Colonic mucosa (tissue), 4 donors: ENCODE measurements around the gene SUGCT. TPM values are rescaled to one million over a fixed set of nuclear protein-coding genes. Genes with fewer than 3 reads are reported as not detected.

Experiments used
- DNase-seq: peaks from one replicate; pipeline ENCODE4 v3.0.0-alpha.2; 2020
- H3K27ac ChIP-seq: fragments of 200-600 bp; one replicate; pipeline ENCODE4 v1.8.0; 2021
- H3K27me3 ChIP-seq: fragments of 200-600 bp; one replicate; pipeline ENCODE4 v1.8.0; 2021
- H3K36me3 ChIP-seq: fragments of 200-600 bp; one replicate; pipeline ENCODE4 v1.8.0; 2021
- H3K4me1 ChIP-seq: fragments of 200-600 bp; one replicate; pipeline ENCODE4 v1.8.0; 2021; ENCODE audit warnings: mild to moderate bottlenecking
- H3K4me3 ChIP-seq: fragments of 200-600 bp; one replicate; pipeline ENCODE4 v1.8.0; 2021
- H3K9ac ChIP-seq, 2 donors: one replicate each; pipeline ENCODE4 v1.7.0; 2013; ENCODE audit warnings: control low read depth in 2 of 2, low read depth in 2 of 2, low read length in 2 of 2
- H3K9me3 ChIP-seq: fragments of 200-600 bp; one replicate; pipeline ENCODE4 v1.8.0; 2021
- CTCF ChIP-seq: fragments of 200-600 bp; IDR thresholded peaks from one replicate; pipeline ENCODE4 v1.8.0; 2022; ENCODE audit warnings: antibody characterized with exemption, mild to moderate bottlenecking
- intact Hi-C: fragments of 100-400 bp; cut with DNase I; formaldehyde crosslinking; loops from one replicate; pipeline ENCODE4 v1.14.1; 2022
- total RNA-seq, 2 donors: library from RNA; stranded (reverse); fragmentation: NEBNext Ultra II Directional in 1 of 2; extraction: Animal tissue kit (Norgen Biotek cat#: 25700) in 1 of 2; gene quantifications; one replicate each; pipeline ENCODE4 v1.2.1, GENCODE V29; 2021
- donor health status: healthy.
- donor health status: DM: no; HTN: no; CAD: no.
- donor health status: DM: no; HTN: no; CAD: no.

Gene SUGCT
- total RNA-seq, 2 donors from 2014 or later: 3.6 to 15.1 TPM

GRCh38 chr7:40276061-40276460 lies 141.3 kb downstream of the SUGCT start:
- Histone ChIP-seq H3K4me3 (no peak overlapping the region), H3K4me1 (no peaks in the 10 kb centered on the region), H3K27me3 (no peaks in the 10 kb centered on the region), H3K27ac (no peak overlapping the region), H3K36me3 (no peaks in the 10 kb centered on the region), H3K9ac (no peak overlapping the region), H3K9me3 (no peaks in the 10 kb centered on the region)
- no peak for DNase-seq
- no peak for TF ChIP-seq CTCF
- intact Hi-C loops: no loop called here

GRCh38 chr7:40279991-40280390 lies 145.2 kb downstream of the SUGCT start:
- Histone ChIP-seq H3K4me1 (no peaks in the 10 kb centered on the region), H3K27ac (no peak overlapping the region), H3K36me3 (no peaks in the 10 kb centered on the region), H3K9ac (no peak overlapping the region), H3K9me3 (no peaks in the 10 kb centered on the region), H3K27me3 (no peaks in the 10 kb centered on the region), H3K4me3 (no peak overlapping the region)
- intact Hi-C loops: no loop called here
- TF ChIP-seq CTCF: no peak
- no peak for DNase-seq

- H3K9me3 ChIP-seq: no peaks in the 10 kb centered on the region
- no peaks in the 10 kb centered on the region for H3K4me1 ChIP-seq
- no peaks in the 10 kb centered on the region for H3K36me3 ChIP-seq
- H3K4me3 ChIP-seq: no peak overlapping the region
- TF ChIP-seq CTCF: no peak
- H3K9ac ChIP-seq: no peak overlapping the region
- H3K27me3 ChIP-seq: no peaks in the 10 kb centered on the region
- no peak for DNase-seq
- intact Hi-C loops: no loop called here
- no peak overlapping the region for H3K27ac ChIP-seq
Measured at GRCh38 chr7:40282858-40283257, 148.1 kb downstream of the SUGCT start.

- no peak for TF ChIP-seq CTCF
- Histone ChIP-seq H3K27ac (no peak overlapping the region), H3K9ac (no peak overlapping the region), H3K36me3 (no peaks in the 10 kb centered on the region), H3K4me1 (no peaks in the 10 kb centered on the region), H3K27me3 (no peaks in the 10 kb centered on the region), H3K4me3 (no peak overlapping the region), H3K9me3 (no peaks in the 10 kb centered on the region)
- intact Hi-C loops: no loop called here
- no peak for DNase-seq
Measured at GRCh38 chr7:40283391-40283790, 148.6 kb downstream of the SUGCT start.

GRCh38 chr7:40288827-40289226 lies 154.0 kb downstream of the SUGCT start:
- H3K27me3 ChIP-seq: no peaks in the 10 kb centered on the region
- no peak overlapping the region for H3K27ac ChIP-seq
- intact Hi-C loops: no loop called here
- H3K9me3 ChIP-seq: no peaks in the 10 kb centered on the region
- TF ChIP-seq CTCF: no peak
- H3K9ac ChIP-seq: no peak overlapping the region
- H3K4me1 ChIP-seq: no peaks in the 10 kb centered on the region
- H3K4me3 ChIP-seq: no peak overlapping the region
- no peaks in the 10 kb centered on the region for H3K36me3 ChIP-seq
- no peak for DNase-seq

GRCh38 chr7:40297741-40298311 lies 163.0 kb downstream of the SUGCT start:
- no peaks in the 10 kb centered on the region for H3K9me3 ChIP-seq
- no peaks in the 10 kb centered on the region for H3K27me3 ChIP-seq
- H3K9ac ChIP-seq: no peak overlapping the region
- no peak for TF ChIP-seq CTCF
- no peak for DNase-seq
- H3K4me3 ChIP-seq: no peak overlapping the region
- no peaks in the 10 kb centered on the region for H3K36me3 ChIP-seq
- no peak overlapping the region for H3K27ac ChIP-seq
- H3K4me1 ChIP-seq: no peaks in the 10 kb centered on the region
- intact Hi-C loops: no loop called here
